GM12892 (cell line): ENCODE results near the gene COL18A1.

Experiments used
- DNase-seq: peaks from one replicate; pipeline ENCODE4 v3.0.0; 2011; ENCODE audit not compliant: insufficient read length
- FAIRE-seq: peaks from 2 replicates; lab custom pipeline; 2011; peaks lifted over from hg19 to GRCh38; lab: Jason Lieb, UNC
- POLR2A ChIP-seq: IDR thresholded peaks from 2 replicates; pipeline ENCODE4 v1.6.1; 2011; ENCODE audit warnings: low read depth, low read length, control low read depth
- POLR2AphosphoS5 ChIP-seq: IDR thresholded peaks from 2 replicates; pipeline ENCODE4 v1.6.1; 2011; ENCODE audit warnings: low read depth, low read length, control low read depth
- TAF1 ChIP-seq: IDR thresholded peaks from 2 replicates; pipeline ENCODE4 v1.6.1; 2011; ENCODE audit warnings: low read depth, mild to moderate bottlenecking, control low read depth, low read length, borderline replicate concordance

Gene COL18A1

DNA sequence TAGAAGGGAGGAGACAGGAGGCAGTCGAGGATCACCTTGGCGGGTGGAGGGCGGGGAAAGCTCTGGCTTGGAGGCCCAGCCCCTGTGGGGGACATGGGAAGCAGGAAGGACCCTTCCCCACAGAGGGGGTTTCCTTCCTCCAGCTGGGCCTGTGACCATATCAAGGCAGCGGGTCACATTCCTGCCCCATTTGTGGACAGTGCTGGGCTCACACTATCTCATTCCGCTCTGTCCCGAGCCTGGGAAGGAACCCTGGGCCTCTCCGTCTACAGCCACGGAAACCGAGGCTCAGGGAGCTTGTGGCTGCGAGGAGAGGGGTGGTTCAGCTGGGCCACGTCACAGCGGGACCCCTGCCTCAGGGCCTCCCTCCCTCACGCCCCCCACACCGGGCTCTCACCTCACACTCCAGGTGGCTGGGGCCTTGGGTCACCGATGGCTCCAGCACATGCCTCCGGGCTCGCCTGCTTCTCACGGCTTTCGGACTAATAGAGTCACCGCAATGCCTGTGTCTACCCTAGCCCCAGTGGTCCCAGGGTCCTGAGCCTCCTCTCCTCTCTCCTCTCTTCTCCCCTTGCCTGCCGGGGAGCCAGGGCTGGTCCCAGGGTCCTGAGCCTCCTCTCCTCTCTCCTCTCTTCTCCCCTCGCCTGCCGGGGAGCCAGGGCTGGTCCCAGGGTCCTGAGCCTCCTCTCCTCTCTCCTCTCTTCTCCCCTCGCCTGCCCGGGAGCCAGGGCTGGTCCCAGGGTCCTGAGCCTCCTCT is 80.9 kb downstream of the COL18A1 start:
- TF ChIP-seq POLR2AphosphoS5 (no peak), TAF1 (no peak), POLR2A (no peak)
- no peak for FAIRE-seq
- no peak for DNase-seq

DNA sequence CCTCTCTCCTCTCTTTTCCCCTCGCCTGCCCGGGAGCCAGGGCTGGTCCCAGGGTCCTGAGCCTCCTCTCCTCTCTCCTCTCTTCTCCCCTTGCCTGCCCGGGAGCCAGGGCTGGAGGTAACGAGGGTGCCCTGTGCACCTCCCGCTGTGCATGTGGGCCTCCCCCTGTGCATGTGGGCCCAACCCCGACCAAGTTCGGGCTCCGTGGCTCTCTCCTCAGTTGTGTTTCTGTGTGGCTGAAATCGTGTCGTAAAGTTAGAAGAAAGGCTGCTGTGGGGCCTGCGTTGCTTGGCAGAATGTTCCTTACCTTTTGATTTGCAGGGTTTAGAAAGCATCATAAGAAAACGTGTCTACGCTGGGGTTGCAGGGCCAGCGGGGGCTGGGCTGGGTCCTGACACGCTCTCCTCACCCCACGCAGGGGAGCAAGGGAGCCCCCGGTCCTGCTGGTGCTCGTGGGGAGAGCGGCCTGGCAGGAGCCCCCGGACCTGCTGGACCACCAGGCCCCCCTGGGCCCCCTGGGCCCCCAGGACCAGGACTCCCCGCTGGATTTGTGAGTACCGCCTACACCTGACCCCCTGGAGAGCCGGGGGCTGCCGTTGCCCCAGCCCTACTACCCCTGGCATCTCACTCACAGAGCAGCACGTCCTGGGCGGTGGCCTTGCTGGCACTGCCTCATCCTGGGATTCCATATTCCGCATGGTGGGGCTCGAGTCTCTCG is 81.6 kb downstream of the COL18A1 start:
- DNase-seq (no peak), FAIRE-seq (no peak)
- TF ChIP-seq POLR2A (no peak), POLR2AphosphoS5 (no peak), TAF1 (no peak)

DNA sequence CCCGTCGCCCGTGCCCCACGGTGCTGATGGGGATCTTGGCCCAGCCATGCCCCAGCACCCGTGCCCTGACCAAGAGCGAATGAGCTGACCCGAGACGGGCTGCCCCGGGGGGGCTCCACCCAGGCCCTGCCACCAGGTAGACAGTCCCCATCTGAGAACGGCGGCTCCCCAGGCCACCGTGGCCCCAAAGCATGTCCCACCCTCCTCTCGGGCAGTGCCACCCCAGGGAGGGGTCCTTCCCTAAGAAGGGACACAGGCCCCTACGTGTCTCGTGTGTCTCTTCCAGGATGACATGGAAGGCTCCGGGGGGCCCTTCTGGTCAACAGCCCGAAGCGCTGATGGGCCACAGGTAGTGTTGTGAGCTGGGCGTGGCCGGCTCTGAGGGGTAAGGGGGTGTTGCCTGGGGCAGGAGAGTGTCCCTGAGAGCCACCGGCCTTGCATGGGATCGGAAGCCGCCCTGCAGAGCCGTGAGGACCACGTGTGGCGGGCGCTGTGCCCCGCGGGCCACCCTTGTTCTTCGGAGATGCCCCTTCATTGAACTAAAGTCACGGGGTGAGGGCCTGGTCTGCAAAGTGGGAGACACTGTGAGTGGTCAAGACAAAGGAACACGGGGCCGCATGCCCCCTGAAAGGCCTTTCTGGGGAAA is 82.3 kb downstream of the COL18A1 start:
- TF ChIP-seq POLR2AphosphoS5 (no peak), POLR2A (no peak), TAF1 (no peak)
- FAIRE-seq (no peak), DNase-seq (no peak)

DNA sequence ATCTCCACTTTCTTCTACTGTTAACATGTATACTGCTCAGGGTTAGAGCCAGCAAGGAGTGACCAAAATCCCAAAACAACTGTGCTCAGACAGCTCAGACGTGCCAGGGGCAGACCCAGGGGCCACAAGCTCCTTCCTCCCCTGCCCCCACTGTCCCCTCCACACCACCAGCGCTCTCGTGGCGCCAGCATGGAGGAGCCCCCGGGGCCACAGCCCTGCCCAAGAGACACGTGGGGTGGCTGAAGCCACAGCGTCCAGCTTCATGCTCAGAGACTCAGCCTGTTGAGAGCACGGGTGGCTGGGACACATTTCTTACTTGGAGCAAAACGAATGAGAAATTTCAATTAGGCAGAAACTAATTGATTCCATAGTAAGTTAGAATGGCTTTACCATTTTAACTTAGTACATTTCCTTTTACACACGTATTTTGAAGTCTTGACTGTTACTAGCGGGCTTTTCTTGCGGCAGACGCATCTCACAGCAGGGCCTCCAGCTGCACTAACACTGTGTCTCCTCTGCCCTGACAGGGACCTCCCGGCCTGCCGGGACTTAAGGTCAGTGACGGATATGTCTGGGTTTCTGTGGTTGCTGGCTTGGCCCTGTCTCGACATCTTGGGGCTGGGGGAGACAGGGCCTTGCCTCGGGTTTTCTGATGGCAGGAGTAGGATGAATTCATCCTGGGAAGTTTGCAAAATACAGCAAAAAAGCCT is 83.1 kb downstream of the COL18A1 start:
- TF ChIP-seq POLR2AphosphoS5, result no peak
- TF ChIP-seq POLR2A, result no peak
- no peak for TF ChIP-seq TAF1
- FAIRE-seq, result no peak
- no peak for DNase-seq

DNA sequence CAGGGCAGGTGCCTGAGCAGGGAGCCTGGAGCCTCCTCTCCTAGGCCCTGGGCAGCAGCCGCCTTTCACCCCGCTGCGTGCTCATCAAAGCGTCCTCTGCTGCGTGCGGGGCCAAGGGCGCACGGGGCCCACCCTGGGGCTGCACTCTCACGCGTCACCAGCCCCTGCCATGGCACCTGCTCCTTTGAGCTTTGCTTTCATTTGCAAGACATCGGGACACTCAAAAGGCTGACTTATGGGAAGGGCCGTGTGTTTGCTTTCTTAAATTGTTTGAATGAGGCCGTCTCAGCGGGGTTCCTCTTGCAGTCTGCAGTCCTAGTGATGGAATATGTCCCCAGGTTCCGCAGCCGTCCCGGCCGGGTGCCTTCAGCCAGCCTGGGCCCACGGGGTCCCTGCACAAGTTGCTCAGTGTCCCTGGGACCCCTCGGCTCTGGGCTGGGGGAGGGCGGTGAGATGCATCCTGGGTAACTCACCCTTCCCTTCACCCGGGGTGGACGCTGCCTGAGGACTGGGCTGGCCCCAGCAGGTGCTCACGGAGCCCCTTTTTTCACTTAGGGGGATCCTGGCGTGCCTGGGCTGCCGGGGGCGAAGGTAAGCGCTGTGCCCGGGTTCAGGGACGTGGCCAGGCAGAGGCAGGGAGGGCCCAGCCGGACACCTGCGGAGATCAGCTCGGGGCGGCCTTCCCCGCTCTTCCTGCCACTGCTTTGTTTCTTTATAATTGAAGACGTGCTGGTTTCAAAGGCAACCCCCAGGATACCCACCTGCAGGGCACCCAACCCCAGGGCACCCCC is 84.2 kb downstream of the COL18A1 start:
- no peak for TF ChIP-seq POLR2AphosphoS5
- no peak for TF ChIP-seq TAF1
- TF ChIP-seq POLR2A, result no peak
- FAIRE-seq (no peak), DNase-seq (no peak)

DNA sequence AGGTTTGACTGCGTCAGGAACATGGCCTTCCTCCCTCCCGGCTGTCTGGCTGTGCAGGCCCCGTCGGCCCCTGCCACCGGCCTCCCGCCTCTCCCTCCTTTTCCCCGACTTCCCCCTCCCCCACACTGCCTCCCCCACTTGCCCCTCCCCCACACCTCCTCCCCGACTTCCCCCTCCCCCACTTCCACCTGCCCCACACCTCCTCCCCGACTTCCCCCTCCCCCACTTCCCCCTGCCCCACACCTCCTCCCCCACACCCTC is 84.7 kb downstream of the COL18A1 start:
- FAIRE-seq (no peak), DNase-seq (no peak)
- TF ChIP-seq POLR2AphosphoS5 (no peak), TAF1 (no peak), POLR2A (no peak)

DNA sequence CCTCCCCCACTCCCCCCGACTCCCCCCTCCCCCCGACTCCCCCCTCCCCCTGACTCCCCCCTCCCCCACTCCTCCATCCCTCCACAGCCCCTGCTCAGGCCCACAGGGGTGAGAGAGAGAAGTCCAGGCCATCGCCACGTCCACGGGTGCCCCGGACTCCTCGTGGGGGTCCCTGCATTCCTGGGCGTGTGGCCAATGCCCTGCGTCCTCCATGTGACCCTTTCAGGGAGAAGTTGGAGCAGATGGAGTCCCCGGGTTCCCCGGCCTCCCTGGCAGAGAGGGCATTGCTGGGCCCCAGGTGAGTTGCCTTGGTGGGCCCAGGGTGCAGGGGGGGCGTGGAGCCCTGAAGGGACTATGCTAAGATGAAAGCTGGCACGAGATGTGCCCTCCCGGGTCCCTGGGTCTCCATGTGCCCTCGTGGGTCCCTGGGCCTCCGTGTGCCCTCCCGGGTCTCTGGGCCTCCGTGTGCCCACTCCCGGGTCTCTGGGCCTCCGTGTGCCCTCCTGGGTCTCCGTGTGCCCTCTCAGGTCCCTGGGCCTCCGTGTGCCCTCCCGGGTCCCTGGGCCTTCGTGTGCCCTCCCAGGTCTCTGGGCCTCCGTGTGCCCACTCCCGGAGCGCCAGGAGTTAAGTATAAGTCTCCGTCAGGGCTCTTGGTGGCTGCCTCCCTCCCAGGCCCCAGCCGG is 85.2 kb downstream of the COL18A1 start:
- TF ChIP-seq POLR2A, result no peak
- TF ChIP-seq POLR2AphosphoS5, result no peak
- no peak for TF ChIP-seq TAF1
- FAIRE-seq (no peak), DNase-seq (no peak)

DNA sequence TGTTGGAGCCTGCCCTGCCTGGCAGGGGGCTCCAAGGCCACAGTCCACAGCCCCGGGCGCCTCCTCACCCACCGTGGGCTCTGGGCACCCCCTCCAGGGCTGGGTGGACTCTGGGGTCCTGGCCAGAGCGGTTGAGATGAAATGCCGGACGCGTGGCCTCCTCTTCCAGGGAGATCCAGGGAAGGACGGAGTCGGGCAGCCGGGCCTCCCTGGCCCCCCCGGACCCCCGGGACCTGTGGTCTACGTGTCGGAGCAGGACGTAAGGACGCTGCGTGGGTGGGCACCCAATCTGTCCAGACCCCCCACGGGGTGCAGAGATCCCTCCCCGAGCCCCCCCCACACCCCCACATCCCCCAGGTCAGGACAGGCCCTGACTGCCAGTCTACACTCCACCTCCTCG is 86.1 kb downstream of the COL18A1 start:
- TF ChIP-seq POLR2AphosphoS5 (no peak), TAF1 (no peak), POLR2A (no peak)
- FAIRE-seq (no peak), DNase-seq (no peak)

DNA sequence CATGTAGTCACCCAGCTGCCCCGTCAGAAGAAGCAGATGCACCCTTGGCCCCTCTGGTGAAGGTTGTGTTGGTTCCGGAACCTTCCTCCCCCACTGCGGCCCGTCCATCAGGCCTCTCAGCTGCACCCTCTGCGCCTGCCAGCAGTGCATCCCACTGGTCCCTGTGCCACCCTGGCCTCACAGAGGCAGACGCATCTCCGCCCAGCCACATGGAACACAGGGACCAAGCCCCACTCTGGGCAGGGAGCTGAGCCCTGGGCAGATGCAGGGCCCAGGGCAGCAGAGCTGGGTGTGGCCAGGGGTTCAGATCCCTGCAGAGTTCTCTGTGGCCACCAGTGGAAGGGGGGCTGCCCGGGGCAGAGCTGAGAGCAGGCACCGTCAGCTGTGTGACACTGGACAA is 86.7 kb downstream of the COL18A1 start:
- no peak for DNase-seq
- TF ChIP-seq POLR2A, result no peak
- no peak for TF ChIP-seq TAF1
- TF ChIP-seq POLR2AphosphoS5, result no peak
- FAIRE-seq, result no peak

DNA sequence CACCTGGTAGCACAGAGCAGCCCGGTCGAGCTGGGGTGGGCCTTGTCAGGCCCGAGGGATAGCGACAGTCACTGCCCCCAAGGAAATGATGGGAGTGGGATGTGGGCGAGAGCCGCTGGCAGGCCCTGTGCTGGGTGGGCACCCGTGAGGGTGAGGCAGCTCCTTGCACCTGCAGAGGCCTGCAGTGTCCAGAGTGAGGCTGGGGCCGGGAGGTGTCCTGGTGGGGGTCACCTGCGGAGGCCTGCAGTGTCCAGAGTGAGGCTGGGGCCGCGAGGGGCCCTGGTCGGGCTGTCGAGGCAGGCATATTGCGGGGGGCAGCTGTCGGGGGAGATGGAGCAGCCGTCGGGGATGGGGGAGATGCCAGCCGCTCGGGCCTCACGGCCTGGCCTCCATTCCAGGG is 87.8 kb downstream of the COL18A1 start:
- FAIRE-seq, result no peak
- no peak for TF ChIP-seq POLR2AphosphoS5
- TF ChIP-seq TAF1, result no peak
- no peak for TF ChIP-seq POLR2A
- no peak for DNase-seq
